ENCODE results near the gene CDH5.

Gene CDH5

GRCh38 chr16:66402166-66402565 lies 35.7 kb downstream of the CDH5 start:
- DNase-seq (ENCODE audit: low spot score) (no peak), ATAC-seq (ENCODE audit: low read depth) (no peak)
- Histone ChIP-seq H3K27ac (ENCODE audit: poor library complexity, severe bottlenecking) (no peak overlapping the region), H3K9me3 (ENCODE audit: severe bottlenecking) (no peaks in the 10 kb centered on the region), H3K36me3 (ENCODE audit: low read depth) (no peaks in the 10 kb centered on the region), H3K27me3 (ENCODE audit: insufficient read depth, poor library complexity, severe bottlenecking) (no peaks in the 10 kb centered on the region), H3K4me1 (ENCODE audit: insufficient read depth, poor library complexity, severe bottlenecking) (peaks cover 3% of the 10 kb centered on the region), H3K4me3 (ENCODE audit: severe bottlenecking) (no peak overlapping the region)
- TF ChIP-seq CTCF (IDR thresholded peaks at IDR 0.05; ENCODE audit: poor library complexity, severe bottlenecking): no peak

GRCh38 chr16:66402591-66403230 lies 36.2 kb downstream of the CDH5 start:
- Histone ChIP-seq H3K27ac (ENCODE audit: poor library complexity, severe bottlenecking) (no peak overlapping the region), H3K4me3 (ENCODE audit: severe bottlenecking) (no peak overlapping the region), H3K27me3 (ENCODE audit: insufficient read depth, poor library complexity, severe bottlenecking) (no peaks in the 10 kb centered on the region), H3K4me1 (ENCODE audit: insufficient read depth, poor library complexity, severe bottlenecking) (peaks cover 8% of the 10 kb centered on the region), H3K9me3 (ENCODE audit: severe bottlenecking) (no peaks in the 10 kb centered on the region), H3K36me3 (ENCODE audit: low read depth) (no peaks in the 10 kb centered on the region)
- TF ChIP-seq CTCF (IDR thresholded peaks at IDR 0.05; ENCODE audit: poor library complexity, severe bottlenecking): no peak
- ATAC-seq (ENCODE audit: low read depth) (no peak), DNase-seq (ENCODE audit: low spot score) (no peak)

- ATAC-seq (ENCODE audit: low read depth): no peak
- no peaks in the 10 kb centered on the region for H3K27me3 ChIP-seq (ENCODE audit: insufficient read depth, poor library complexity, severe bottlenecking)
- TF ChIP-seq CTCF (IDR thresholded peaks at IDR 0.05; ENCODE audit: poor library complexity, severe bottlenecking): no peak
- peaks cover 17% of the 10 kb centered on the region for H3K4me1 ChIP-seq (ENCODE audit: insufficient read depth, poor library complexity, severe bottlenecking)
- H3K9me3 ChIP-seq (ENCODE audit: severe bottlenecking): no peaks in the 10 kb centered on the region
- no peak for DNase-seq (ENCODE audit: low spot score)
- H3K4me3 ChIP-seq (ENCODE audit: severe bottlenecking): no peak overlapping the region
- no peaks in the 10 kb centered on the region for H3K36me3 ChIP-seq (ENCODE audit: low read depth)
- no peak overlapping the region for H3K27ac ChIP-seq (ENCODE audit: poor library complexity, severe bottlenecking)
Observed at GRCh38 chr16:66403531-66404145, 37.1 kb downstream of the CDH5 start.

GRCh38 chr16:66405057-66405783 lies 38.7 kb downstream of the CDH5 start:
- Histone ChIP-seq H3K27me3 (ENCODE audit: insufficient read depth, poor library complexity, severe bottlenecking) (no peaks in the 10 kb centered on the region), H3K4me1 (ENCODE audit: insufficient read depth, poor library complexity, severe bottlenecking) (peaks cover 29% of the 10 kb centered on the region), H3K9me3 (ENCODE audit: severe bottlenecking) (no peaks in the 10 kb centered on the region), H3K36me3 (ENCODE audit: low read depth) (no peaks in the 10 kb centered on the region), H3K4me3 (ENCODE audit: severe bottlenecking) (no peak overlapping the region), H3K27ac (ENCODE audit: poor library complexity, severe bottlenecking) (no peak overlapping the region)
- TF ChIP-seq CTCF (IDR thresholded peaks at IDR 0.05; ENCODE audit: poor library complexity, severe bottlenecking): no peak
- ATAC-seq (ENCODE audit: low read depth): no peak
- no peak for DNase-seq (ENCODE audit: low spot score)
